Measurements from ENCODE around the gene SLC35G3.
"Not testable (repeated sequence)": the region's sequence is repeated elsewhere in the genome, so short reads cannot be mapped to it uniquely, and the experiment has no call there.

DNA sequence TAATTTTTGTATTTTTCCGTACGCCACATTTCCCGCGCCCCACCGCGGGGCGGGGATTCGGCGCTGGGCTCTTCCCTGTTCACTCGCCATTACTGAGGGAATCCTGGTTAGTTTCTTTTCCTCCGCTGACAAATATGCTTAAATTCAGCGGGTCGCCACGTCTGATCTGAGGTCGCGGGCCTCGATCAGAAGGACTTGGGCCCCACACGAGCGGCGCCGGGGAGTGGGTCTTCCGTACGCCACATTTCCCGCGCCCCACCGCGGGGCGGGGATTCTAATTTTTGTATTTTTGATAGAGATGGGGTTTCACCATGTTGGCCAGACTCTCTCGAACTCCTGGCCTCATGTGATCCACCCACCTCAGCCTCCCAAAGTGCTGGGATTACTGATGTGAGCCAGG, 43.1 kb downstream of the SLC35G3 start:
- TF ChIP-seq, protein P1, sequence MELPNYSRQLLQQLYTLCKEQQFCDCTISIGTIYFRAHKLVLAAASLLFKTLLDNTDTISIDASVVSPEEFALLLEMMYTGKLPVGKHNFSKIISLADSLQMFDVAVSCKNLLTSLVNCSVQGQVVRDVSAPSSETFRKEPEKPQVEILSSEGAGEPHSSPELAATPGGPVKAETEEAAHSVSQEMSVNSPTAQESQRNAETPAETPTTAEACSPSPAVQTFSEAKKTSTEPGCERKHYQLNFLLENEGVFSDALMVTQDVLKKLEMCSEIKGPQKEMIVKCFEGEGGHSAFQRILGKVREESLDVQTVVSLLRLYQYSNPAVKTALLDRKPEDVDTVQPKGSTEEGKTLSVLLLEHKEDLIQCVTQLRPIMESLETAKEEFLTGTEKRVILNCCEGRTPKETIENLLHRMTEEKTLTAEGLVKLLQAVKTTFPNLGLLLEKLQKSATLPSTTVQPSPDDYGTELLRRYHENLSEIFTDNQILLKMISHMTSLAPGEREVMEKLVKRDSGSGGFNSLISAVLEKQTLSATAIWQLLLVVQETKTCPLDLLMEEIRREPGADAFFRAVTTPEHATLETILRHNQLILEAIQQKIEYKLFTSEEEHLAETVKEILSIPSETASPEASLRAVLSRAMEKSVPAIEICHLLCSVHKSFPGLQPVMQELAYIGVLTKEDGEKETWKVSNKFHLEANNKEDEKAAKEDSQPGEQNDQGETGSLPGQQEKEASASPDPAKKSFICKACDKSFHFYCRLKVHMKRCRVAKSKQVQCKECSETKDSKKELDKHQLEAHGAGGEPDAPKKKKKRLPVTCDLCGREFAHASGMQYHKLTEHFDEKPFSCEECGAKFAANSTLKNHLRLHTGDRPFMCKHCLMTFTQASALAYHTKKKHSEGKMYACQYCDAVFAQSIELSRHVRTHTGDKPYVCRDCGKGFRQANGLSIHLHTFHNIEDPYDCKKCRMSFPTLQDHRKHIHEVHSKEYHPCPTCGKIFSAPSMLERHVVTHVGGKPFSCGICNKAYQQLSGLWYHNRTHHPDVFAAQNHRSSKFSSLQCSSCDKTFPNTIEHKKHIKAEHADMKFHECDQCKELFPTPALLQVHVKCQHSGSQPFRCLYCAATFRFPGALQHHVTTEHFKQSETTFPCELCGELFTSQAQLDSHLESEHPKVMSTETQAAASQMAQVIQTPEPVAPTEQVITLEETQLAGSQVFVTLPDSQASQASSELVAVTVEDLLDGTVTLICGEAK (IDR thresholded peaks at IDR 0.05): not testable (repeated sequence)
- TF ChIP-seq, protein P1 (CRISPR knock-in tag; IDR thresholded peaks at IDR 0.05): not testable (repeated sequence)
- TF ChIP-seq DNMT1 (CRISPR knock-in tag; IDR thresholded peaks at IDR 0.05); ZNF644 (CRISPR knock-in tag; IDR thresholded peaks at IDR 0.05; ENCODE audit: low read depth); HNRNPUL1 (IDR thresholded peaks at IDR 0.05; ENCODE audit: low read depth, low read length); REST (IDR thresholded peaks at IDR 0.05; ENCODE audit: borderline replicate concordance in 1 of 2, low read depth in 1 of 2, low read length in 2 of 2); CTCF (CRISPR knock-in tag; IDR thresholded peaks at IDR 0.05): not testable (repeated sequence)
- TF ChIP-seq, protein P2, sequence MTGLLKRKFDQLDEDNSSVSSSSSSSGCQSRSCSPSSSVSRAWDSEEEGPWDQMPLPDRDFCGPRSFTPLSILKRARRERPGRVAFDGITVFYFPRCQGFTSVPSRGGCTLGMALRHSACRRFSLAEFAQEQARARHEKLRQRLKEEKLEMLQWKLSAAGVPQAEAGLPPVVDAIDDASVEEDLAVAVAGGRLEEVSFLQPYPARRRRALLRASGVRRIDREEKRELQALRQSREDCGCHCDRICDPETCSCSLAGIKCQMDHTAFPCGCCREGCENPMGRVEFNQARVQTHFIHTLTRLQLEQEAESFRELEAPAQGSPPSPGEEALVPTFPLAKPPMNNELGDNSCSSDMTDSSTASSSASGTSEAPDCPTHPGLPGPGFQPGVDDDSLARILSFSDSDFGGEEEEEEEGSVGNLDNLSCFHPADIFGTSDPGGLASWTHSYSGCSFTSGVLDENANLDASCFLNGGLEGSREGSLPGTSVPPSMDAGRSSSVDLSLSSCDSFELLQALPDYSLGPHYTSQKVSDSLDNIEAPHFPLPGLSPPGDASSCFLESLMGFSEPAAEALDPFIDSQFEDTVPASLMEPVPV (CRISPR knock-in tag; IDR thresholded peaks at IDR 0.05): not testable (repeated sequence)
